D721Med (cell line): ENCODE results near the gene CUX1.

ENCODE experiments used
- DNase-seq: peaks from one replicate; pipeline ENCODE4 v3.0.0; 2011; ENCODE audit warnings: low spot score; ENCODE audit not compliant: insufficient read length
- FAIRE-seq: peaks from 2 replicates; lab custom pipeline; 2011; peaks lifted over from hg19 to GRCh38; lab: Jason Lieb, UNC
- CTCF ChIP-seq: IDR thresholded peaks from 2 replicates; pipeline ENCODE4 v1.5.1; 2012; ENCODE audit warnings: mild to moderate bottlenecking, control low read depth; ENCODE audit not compliant: insufficient read depth; ENCODE audit errors: missing control alignments

The CUX1 gene

GRCh38 chr7:102190776-102191350 is 373.4 kb downstream of the CUX1 start:
- FAIRE-seq (no peak), DNase-seq (no peak)

GRCh38 chr7:102191556-102192379 is 374.3 kb downstream of the CUX1 start:
- FAIRE-seq, result no peak
- DNase-seq, result no peak
- TF ChIP-seq CTCF, result no peak

More at GRCh38 chr7:102190776-102191350, 373.4 kb downstream of the CUX1 start:
- no peak for TF ChIP-seq CTCF

GRCh38 chr7:102192790-102193189 is 375.4 kb downstream of the CUX1 start:
- DNase-seq, result no peak
- TF ChIP-seq CTCF, result no peak
- no peak for FAIRE-seq

GRCh38 chr7:102193806-102194205 is 376.4 kb downstream of the CUX1 start:
- no peak for FAIRE-seq
- DNase-seq, result no peak
- no peak for TF ChIP-seq CTCF

GRCh38 chr7:102195361-102195760 is 377.9 kb downstream of the CUX1 start:
- TF ChIP-seq CTCF, result no peak
- DNase-seq, result no peak
- no peak for FAIRE-seq

- no peak for TF ChIP-seq CTCF
- FAIRE-seq (no peak), DNase-seq (no peak)
These were observed 378.6 kb downstream of the CUX1 start for GRCh38 chr7:102196028-102196427.

GRCh38 chr7:102197161-102197560 is 379.7 kb downstream of the CUX1 start:
- no peak for TF ChIP-seq CTCF

More at GRCh38 chr7:102197161-102197560, 379.7 kb downstream of the CUX1 start:
- no peak for DNase-seq
- FAIRE-seq, result no peak
